ENCODE results near the gene TCP11.

TCP11 gene

GRCh38 chr6:35090734-35091133 lies 50.4 kb downstream of the TCP11 start:
- DNase-seq = no peak

GRCh38 chr6:35089935-35090505 lies 51.1 kb downstream of the TCP11 start:
- no peak for DNase-seq

- DNase-seq = no peak
Observed at GRCh38 chr6:35089216-35089934, 51.8 kb downstream of the TCP11 start.

- DNase-seq = no peak
Observed at GRCh38 chr6:35088281-35089215, 52.6 kb downstream of the TCP11 start.

GRCh38 chr6:35087361-35088280 lies 53.5 kb downstream of the TCP11 start:
- no peak for DNase-seq

GRCh38 chr6:35086636-35087360 lies 54.3 kb downstream of the TCP11 start:
- DNase-seq = no peak

- no peak for DNase-seq
Observed at GRCh38 chr6:35086282-35086632, 54.9 kb downstream of the TCP11 start.

GRCh38 chr6:35085359-35086281 lies 55.5 kb downstream of the TCP11 start:
- DNase-seq = no peak

GRCh38 chr6:35084511-35085203 lies 56.5 kb downstream of the TCP11 start:
- no peak for DNase-seq

- DNase-seq = no peak
Observed at GRCh38 chr6:35084041-35084491, 57.1 kb downstream of the TCP11 start.

- no peak for DNase-seq
Observed at GRCh38 chr6:35083507-35083906, 57.6 kb downstream of the TCP11 start.

- no peak for DNase-seq
Observed at GRCh38 chr6:35082733-35083403, 58.3 kb downstream of the TCP11 start.

GRCh38 chr6:35082046-35082732 lies 59.0 kb downstream of the TCP11 start:
- no peak for DNase-seq

GRCh38 chr6:35081426-35081851 lies 59.7 kb downstream of the TCP11 start:
- no peak for DNase-seq

GRCh38 chr6:35080821-35081425 lies 60.2 kb downstream of the TCP11 start:
- no peak for DNase-seq

- no peak for DNase-seq
Observed at GRCh38 chr6:35080016-35080680, 61.0 kb downstream of the TCP11 start.

- no peak for DNase-seq
Observed at GRCh38 chr6:35079311-35080000, 61.7 kb downstream of the TCP11 start.
